ENCODE measurements around the gene GAPVD1. TPM values are rescaled to one million over a fixed set of nuclear protein-coding genes. Genes with fewer than 3 reads are reported as not detected.

Gene GAPVD1
- total and polyA plus RNA-seq, 10 of the 15 experiments (the other 5 are each of a cell fraction or from before 2014, with no cell fraction given), result 4.3 to 36.6 (median 25.9) TPM

DNA sequence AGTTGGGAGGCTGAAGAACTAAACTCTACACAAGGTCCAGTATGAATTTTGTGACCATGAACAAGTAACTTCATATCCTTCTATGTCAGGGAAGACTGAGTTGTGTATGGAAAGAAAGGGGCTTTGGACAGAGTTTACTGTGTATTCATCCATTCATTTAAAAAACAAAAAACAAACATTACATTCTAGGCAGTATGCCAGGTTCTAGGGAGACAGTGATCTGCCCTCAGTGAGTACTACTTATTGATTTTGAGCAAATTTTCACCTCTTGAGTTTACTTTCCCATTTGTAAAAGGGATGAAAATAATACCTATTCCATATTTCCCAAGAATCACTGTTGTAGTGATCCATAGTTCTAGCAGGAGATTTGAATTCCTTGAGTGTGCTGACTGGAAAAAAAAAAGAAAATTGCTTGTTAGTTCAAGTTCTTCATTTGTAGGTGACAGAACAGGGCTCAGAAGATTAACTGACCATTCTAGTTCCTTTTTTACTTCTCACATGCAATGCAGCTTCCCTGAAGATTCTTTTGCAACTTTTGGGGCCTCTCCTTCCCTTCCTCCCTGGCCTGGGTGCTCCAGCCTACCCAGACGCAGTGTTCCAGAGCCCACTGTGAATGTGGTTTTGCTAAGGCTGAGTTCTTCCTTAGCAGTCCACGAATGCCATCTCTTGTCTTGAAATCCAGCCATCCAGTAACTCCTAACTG, 2.6 kb upstream of the GAPVD1 start:
- no peak for DNase-seq (ENCODE audit: low read depth, low spot score)
- FAIRE-seq, result no peak
- WGBS (ENCODE audit: insufficient coverage, insufficient replicate concordance, low lambda C conversion rate, missing lambda C conversion rate), result 23% methylated on average over 2 of the region's 2 CpGs
- no peaks in the 10 kb centered on the region for H3K27me3 ChIP-seq (replicated peaks in 1 of 2; ENCODE audit: control insufficient read depth in 2 of 2, insufficient read depth in 2 of 2, low read length in 1 of 2)
- POLR2A ChIA-PET, result interaction anchor here (4.6 kb wide), 1 partner anchor 17 kb away, joined by 39 read pairs; the partner anchor contains the start of gene HSPA5
- in situ Hi-C loops (cut with MboI) (no loop called here), intact Hi-C loops (cut with micrococcal nuclease; ENCODE audit: unreplicated experiment) (no loop called here)
- H3K4me2 ChIP-seq (ENCODE audit: control insufficient read depth, insufficient read depth), result no peak overlapping the region
- ATAC-seq, result no peak
- RAD21 ChIA-PET (ENCODE audit: unreplicated experiment), result no interaction called here
- H3K9me3 ChIP-seq (replicated peaks; ENCODE audit: control insufficient read depth, insufficient read depth, low read length), result no peaks in the 10 kb centered on the region; the same call in 2 of the 3 replicates
- TF ChIP-seq FOXM1 (IDR thresholded peaks at IDR 0.05; ENCODE audit: low read depth, low read length) (no peak), CEBPB (IDR thresholded peaks at IDR 0.05; ENCODE audit: borderline replicate concordance in 1 of 2, low read depth in 2 of 2, low read length in 2 of 2) (no peak), NFXL1 (IDR thresholded peaks at IDR 0.05; ENCODE audit: borderline replicate concordance) (no peak), BRCA1 (IDR thresholded peaks at IDR 0.05; ENCODE audit: low read depth, low read length) (no peak), MYB (IDR thresholded peaks at IDR 0.05; ENCODE audit: borderline replicate concordance, low read depth, low read length) (no peak), PML (IDR thresholded peaks at IDR 0.05; ENCODE audit: low read length) (no peak)
- TF ChIP-seq, protein P1, sequence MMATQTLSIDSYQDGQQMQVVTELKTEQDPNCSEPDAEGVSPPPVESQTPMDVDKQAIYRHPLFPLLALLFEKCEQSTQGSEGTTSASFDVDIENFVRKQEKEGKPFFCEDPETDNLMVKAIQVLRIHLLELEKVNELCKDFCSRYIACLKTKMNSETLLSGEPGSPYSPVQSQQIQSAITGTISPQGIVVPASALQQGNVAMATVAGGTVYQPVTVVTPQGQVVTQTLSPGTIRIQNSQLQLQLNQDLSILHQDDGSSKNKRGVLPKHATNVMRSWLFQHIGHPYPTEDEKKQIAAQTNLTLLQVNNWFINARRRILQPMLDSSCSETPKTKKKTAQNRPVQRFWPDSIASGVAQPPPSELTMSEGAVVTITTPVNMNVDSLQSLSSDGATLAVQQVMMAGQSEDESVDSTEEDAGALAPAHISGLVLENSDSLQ (IDR thresholded peaks at IDR 0.05), result no peak
- TF ChIP-seq, protein P2, sequence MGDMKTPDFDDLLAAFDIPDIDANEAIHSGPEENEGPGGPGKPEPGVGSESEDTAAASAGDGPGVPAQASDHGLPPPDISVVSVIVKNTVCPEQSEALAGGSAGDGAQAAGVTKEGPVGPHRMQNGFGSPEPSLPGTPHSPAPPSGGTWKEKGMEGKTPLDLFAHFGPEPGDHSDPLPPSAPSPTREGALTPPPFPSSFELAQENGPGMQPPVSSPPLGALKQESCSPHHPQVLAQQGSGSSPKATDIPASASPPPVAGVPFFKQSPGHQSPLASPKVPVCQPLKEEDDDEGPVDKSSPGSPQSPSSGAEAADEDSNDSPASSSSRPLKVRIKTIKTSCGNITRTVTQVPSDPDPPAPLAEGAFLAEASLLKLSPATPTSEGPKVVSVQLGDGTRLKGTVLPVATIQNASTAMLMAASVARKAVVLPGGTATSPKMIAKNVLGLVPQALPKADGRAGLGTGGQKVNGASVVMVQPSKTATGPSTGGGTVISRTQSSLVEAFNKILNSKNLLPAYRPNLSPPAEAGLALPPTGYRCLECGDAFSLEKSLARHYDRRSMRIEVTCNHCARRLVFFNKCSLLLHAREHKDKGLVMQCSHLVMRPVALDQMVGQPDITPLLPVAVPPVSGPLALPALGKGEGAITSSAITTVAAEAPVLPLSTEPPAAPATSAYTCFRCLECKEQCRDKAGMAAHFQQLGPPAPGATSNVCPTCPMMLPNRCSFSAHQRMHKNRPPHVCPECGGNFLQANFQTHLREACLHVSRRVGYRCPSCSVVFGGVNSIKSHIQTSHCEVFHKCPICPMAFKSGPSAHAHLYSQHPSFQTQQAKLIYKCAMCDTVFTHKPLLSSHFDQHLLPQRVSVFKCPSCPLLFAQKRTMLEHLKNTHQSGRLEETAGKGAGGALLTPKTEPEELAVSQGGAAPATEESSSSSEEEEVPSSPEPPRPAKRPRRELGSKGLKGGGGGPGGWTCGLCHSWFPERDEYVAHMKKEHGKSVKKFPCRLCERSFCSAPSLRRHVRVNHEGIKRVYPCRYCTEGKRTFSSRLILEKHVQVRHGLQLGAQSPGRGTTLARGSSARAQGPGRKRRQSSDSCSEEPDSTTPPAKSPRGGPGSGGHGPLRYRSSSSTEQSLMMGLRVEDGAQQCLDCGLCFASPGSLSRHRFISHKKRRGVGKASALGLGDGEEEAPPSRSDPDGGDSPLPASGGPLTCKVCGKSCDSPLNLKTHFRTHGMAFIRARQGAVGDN (IDR thresholded peaks at IDR 0.05), result no peak
- CTCF ChIA-PET, result interaction anchor here (1.1 kb wide), 1 partner anchor 12 kb away, joined by 3 read pairs; no protein-coding TSS in a partner anchor
- peaks cover 11% of the 10 kb centered on the region for H3K4me1 ChIP-seq (ENCODE audit: control insufficient read depth, insufficient read depth, low read length)
- H2AFZ ChIP-seq (ENCODE audit: control insufficient read depth, low read depth, low read length), result no peak overlapping the region; the same call in 1 of the 2 replicates
- H3K9ac ChIP-seq (ENCODE audit: control insufficient read depth, insufficient read depth, low read length), result no peak overlapping the region
- peaks cover 24% of the 10 kb centered on the region for H3K79me2 ChIP-seq (ENCODE audit: control insufficient read depth, insufficient read depth, low read length)
- SMC1A ChIA-PET (ENCODE audit: uncharacterized antibody, unreplicated experiment), result no interaction called here
- no peaks in the 10 kb centered on the region for H4K20me1 ChIP-seq (ENCODE audit: control insufficient read depth, insufficient read depth)
- no peaks in the 10 kb centered on the region for H3K36me3 ChIP-seq (ENCODE audit: control insufficient read depth in 2 of 2, insufficient read depth in 2 of 2, low read length in 1 of 2)
- no TSS peak for BruUV-seq (replicated peaks)
- H3K4me3 ChIP-seq, result no peak overlapping the region
- H3K27ac ChIP-seq (ENCODE audit: control insufficient read depth, insufficient read depth), result no peak overlapping the region

Measured in GM12878 (cell line).